Measurements from ENCODE around the gene PLEKHA8. TPM values are rescaled to one million over a fixed set of nuclear protein-coding genes. Genes with fewer than 3 reads are reported as not detected.

PLEKHA8 gene
- total RNA-seq, 1 experiment from 2014 or later: 8.4 TPM

GRCh38 chr7:30133736-30134610 lies 105.8 kb downstream of the PLEKHA8 start:
- H3K27ac ChIP-seq (ENCODE audit: low read length): no peak overlapping the region
- POLR2A ChIA-PET (ENCODE audit: unreplicated experiment): interaction anchor here (0.7 kb wide), 1 partner anchor 181 kb away, joined by 3 read pairs; no protein-coding TSS in a partner anchor
- TF ChIP-seq EZH2phosphoT487 (IDR thresholded peaks at IDR 0.05; ENCODE audit: borderline replicate concordance, low read length) (no peak), CTCF (conservative IDR thresholded peaks at IDR 0.05; ENCODE audit: low read depth, low read length) (no peak), EZH2 (IDR thresholded peaks at IDR 0.05; ENCODE audit: low read length, unreplicated experiment) (no peak)

GRCh38 chr7:30134611-30135300 lies 106.5 kb downstream of the PLEKHA8 start, which contains the start of gene MTURN:
TSS of gene MTURN (plus strand) at chr7:30134986. CDS start at chr7:30135137, 151 bp downstream.
- no TSS peak for BruUV-seq (replicated peaks)
- TF ChIP-seq CTCF (conservative IDR thresholded peaks at IDR 0.05; ENCODE audit: low read depth, low read length) (no peak), EZH2 (IDR thresholded peaks at IDR 0.05; ENCODE audit: low read length, unreplicated experiment) (no peak), EZH2phosphoT487 (IDR thresholded peaks at IDR 0.05; ENCODE audit: borderline replicate concordance, low read length) (no peak)
- ChIA-PET CTCF (interaction anchor here (1.2 kb wide), 1 partner anchor 30 kb away, joined by 3 read pairs; no protein-coding TSS in a partner anchor), POLR2A (ENCODE audit: unreplicated experiment) (interaction anchor here (0.6 to 0.7 kb wide), 3 partner anchors 25 to 180 kb away, joined by 3 to 6 read pairs (median 3); no protein-coding TSS in a partner anchor)
- Histone ChIP-seq H3K27ac (ENCODE audit: low read length) (no peak within 1 kb of the TSS), H3F3A (ENCODE audit: low read length, unreplicated experiment) (no peaks in the 10 kb centered on the region), H3K79me2 (ENCODE audit: low read length) (no peaks in the 10 kb centered on the region), H2AFZ (ENCODE audit: low read length) (peak within 1 kb of the TSS; percentile 87), H3K4me1 (ENCODE audit: insufficient read depth, low read length) (peaks cover 5% of the 10 kb centered on the region; the same call in 1 of the 2 replicates), H4K20me1 (ENCODE audit: low read length) (no peaks in the 10 kb centered on the region), H3K9me2 (replicated peaks; ENCODE audit: low read length) (no peaks in the 10 kb centered on the region), H3K4me3 (ENCODE audit: low read length) (peak within 1 kb of the TSS; percentile 82), H3K4me2 (ENCODE audit: low read length) (peak within 1 kb of the TSS; percentile 98), H3K27me3 (ENCODE audit: low read length) (no peaks in the 10 kb centered on the region), H3K9me3 (ENCODE audit: low read length) (no peaks in the 10 kb centered on the region), H3K9ac (ENCODE audit: low read length) (peak within 1 kb of the TSS; percentile 33; the same call in 1 of the 2 replicates), H3K36me3 (ENCODE audit: low read depth, low read length) (no peaks in the 10 kb centered on the region)
- intact Hi-C loops (cut with micrococcal nuclease): no loop called here
- ATAC-seq (peak; percentile 82), DNase-seq (peak; percentile 73)

More at GRCh38 chr7:30133736-30134610, 105.8 kb downstream of the PLEKHA8 start:
- Histone ChIP-seq H3K4me1 (ENCODE audit: insufficient read depth, low read length) (peaks cover 5% of the 10 kb centered on the region; the same call in 1 of the 2 replicates), H3K9me3 (ENCODE audit: low read length) (no peaks in the 10 kb centered on the region), H2AFZ (ENCODE audit: low read length) (peak overlapping the region; percentile 87), H3K79me2 (ENCODE audit: low read length) (no peaks in the 10 kb centered on the region), H3K27me3 (ENCODE audit: low read length) (no peaks in the 10 kb centered on the region), H3K4me2 (ENCODE audit: low read length) (peak overlapping the region; percentile 98), H3K9ac (ENCODE audit: low read length) (peak overlapping the region; percentile 33; the same call in 1 of the 2 replicates), H3F3A (ENCODE audit: low read length, unreplicated experiment) (no peaks in the 10 kb centered on the region), H3K9me2 (replicated peaks; ENCODE audit: low read length) (no peaks in the 10 kb centered on the region), H3K36me3 (ENCODE audit: low read depth, low read length) (no peaks in the 10 kb centered on the region), H4K20me1 (ENCODE audit: low read length) (no peaks in the 10 kb centered on the region), H3K4me3 (ENCODE audit: low read length) (peak overlapping the region; percentile 82)
- no TSS peak for BruUV-seq (replicated peaks)
- CTCF ChIA-PET: interaction anchor here (1.2 kb wide), 1 partner anchor 31 kb away, joined by 3 read pairs; no protein-coding TSS in a partner anchor
- intact Hi-C loops (cut with micrococcal nuclease): no loop called here
- ATAC-seq: no peak
- no peak for DNase-seq

Measured in PC-3 (cell line).